Testis (tissue), 5 donors: Measurements from ENCODE around the gene PCCB. TPM values are rescaled to one million over a fixed set of nuclear protein-coding genes. Genes with fewer than 3 reads are reported as not detected.
"Not testable (repeated sequence)": the region's sequence is repeated elsewhere in the genome, so short reads cannot be mapped to it uniquely, and the experiment has no call there.

Experiments
- DNase-seq: peaks from one replicate; pipeline ENCODE4 v3.0.0-alpha.2; 2019
- H3K27ac ChIP-seq, 2 donors: fragments of 200-600 bp; sonication (generic); one replicate each; pipeline ENCODE4 v1.5.1; 2019
- H3K27me3 ChIP-seq: fragments of 200-600 bp; sonication (generic); one replicate; pipeline ENCODE4 v1.5.1; 2019
- H3K36me3 ChIP-seq: fragments of 200-600 bp; sonication (generic); one replicate; pipeline ENCODE4 v1.5.1; 2017; ENCODE audit warnings: low read depth; ENCODE audit errors: missing control alignments
- H3K4me1 ChIP-seq: fragments of 200-600 bp; sonication (generic); one replicate; pipeline ENCODE4 v1.5.1; 2019
- H3K4me3 ChIP-seq, 2 donors: fragments of 200-600 bp; sonication (generic); one replicate each; pipeline ENCODE4 v1.5.1; 2017 to 2019
- H3K9me3 ChIP-seq: fragments of 200-600 bp; sonication (generic); one replicate; pipeline ENCODE4 v1.5.1; 2017
- POLR2A ChIP-seq: fragments of 450-650 bp; IDR thresholded peaks from one replicate; pipeline ENCODE4 v1.6.1; 2017; ENCODE audit warnings: antibody characterized with exemption, mild to moderate bottlenecking, moderate library complexity
- WGBS, 2 donors: methylation state at CpG; one replicate each; pipeline ENCODE4 v1.1.5; 2018; 5-methylcytosine and 5-hydroxymethylcytosine counted together
- intact Hi-C: fragments of 100-400 bp; cut with DNase I; formaldehyde crosslinking; loops from one replicate; pipeline ENCODE4 v1.15.1; 2023; ENCODE audit warnings: low total_unique reads
- long read RNA-seq, 2 donors: transcript quantifications; one replicate each; lab custom pipeline, GENCODE V29; 2026
- polyA plus RNA-seq: library from polyadenylated mRNA; stranded (reverse); fragments of 350-450 nt; fragmentation: Illumina TruSeq; extraction: RNeasy Lipid Tissue Mini Kit (QIAGEN cat#74804); gene quantifications from one replicate; pipeline ENCODE4 v1.2.3, GENCODE V29; 2014; ENCODE audit warnings: low read depth, low replicate concordance; ENCODE audit not compliant: insufficient read depth
- total RNA-seq, 2 donors: library from RNA; depleted of rRNA; stranded (reverse); fragments of >200 nt; gene quantifications; one replicate each; pipeline ENCODE4 v1.2.3, GENCODE V29; 2016
- TF ChIP-seq, protein P1 (sequence below), 3 experiments: fragments of 450-650 bp in 2 of 3; fragments of 200-600 bp in 1 of 3; sonication (generic) in 1 of 3; IDR thresholded peaks; one replicate each; pipeline ENCODE4 v1.5.1; 2016 to 2019; ENCODE audit warnings: antibody characterized with exemption in 3 of 3, mild to moderate bottlenecking in 2 of 3, moderate library complexity in 1 of 3

PCCB gene
- total RNA-seq, result 10 to 100 TPM; 81.7 to 91.8 TPM
- 96.2 TPM for polyA plus RNA-seq
- long read RNA-seq, donor 1, transcript PCCB-201 (15 exons, 1,833 nt), result major isoform, 23 of 68 reads
- long read RNA-seq, donor 1, partial matches to known transcripts, result 45 of 68 reads
- long read RNA-seq, donor 1, other reads (novel, unspliced or antisense), result 0 of 68 reads
- long read RNA-seq, donor 2, transcript PCCB-201 (15 exons, 1,833 nt), result major isoform, 11 of 11 reads
- long read RNA-seq, donor 2, partial matches to known transcripts, result 0 of 11 reads
- long read RNA-seq, donor 2, other reads (novel, unspliced or antisense), result 0 of 11 reads

DNA sequence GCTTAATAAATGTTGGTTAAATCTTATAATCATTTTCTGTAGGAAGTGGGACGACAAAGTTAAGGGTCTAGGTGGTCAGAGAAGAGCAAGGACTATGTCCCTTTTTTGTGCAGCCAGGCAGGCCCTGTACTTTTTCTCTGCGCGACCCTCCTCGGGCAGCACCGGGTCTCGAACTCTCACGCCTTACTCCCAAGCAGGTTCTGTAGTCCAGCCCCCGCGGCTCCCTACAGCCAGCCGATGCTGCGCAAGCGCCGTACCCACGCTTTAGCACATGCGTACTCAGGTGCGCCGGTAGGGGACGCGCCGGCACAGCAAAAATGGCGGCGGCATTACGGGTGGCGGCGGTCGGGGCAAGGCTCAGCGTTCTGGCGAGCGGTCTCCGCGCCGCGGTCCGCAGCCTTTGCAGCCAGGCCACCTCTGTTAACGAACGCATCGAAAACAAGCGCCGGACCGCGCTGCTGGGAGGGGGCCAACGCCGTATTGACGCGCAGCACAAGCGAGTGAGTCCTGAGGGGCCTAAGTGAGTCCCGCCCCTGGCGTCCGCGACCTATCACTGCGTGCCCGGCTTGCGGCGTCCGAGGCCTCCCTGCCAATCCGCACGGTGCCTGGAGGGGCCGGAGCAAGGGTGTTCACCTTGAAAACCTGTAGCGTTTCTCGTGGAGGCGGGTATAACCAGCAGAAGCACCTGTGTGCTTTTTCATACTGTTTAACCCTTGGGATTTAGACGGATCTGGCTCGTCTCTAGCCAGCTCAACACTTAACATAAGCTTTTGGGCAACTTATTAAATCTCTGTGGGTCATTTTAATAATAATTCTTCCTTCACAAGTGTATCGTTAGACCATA is at the start of gene PCCB:
PCCB (plus strand) TSS at position 282 of the 844 bp plus-strand sequence; CDS start at position 318, 36 bp downstream.
- peak; percentile 95 for DNase-seq
- intact Hi-C loops, result loop anchor here (5.0 kb wide), 1 partner anchor 53 kb away; the partner anchor contains the start of gene MSL2
- 1 to 3% methylated on average over 19 to 62 of the region's 64 CpGs for WGBS, 2 donors

DNA sequence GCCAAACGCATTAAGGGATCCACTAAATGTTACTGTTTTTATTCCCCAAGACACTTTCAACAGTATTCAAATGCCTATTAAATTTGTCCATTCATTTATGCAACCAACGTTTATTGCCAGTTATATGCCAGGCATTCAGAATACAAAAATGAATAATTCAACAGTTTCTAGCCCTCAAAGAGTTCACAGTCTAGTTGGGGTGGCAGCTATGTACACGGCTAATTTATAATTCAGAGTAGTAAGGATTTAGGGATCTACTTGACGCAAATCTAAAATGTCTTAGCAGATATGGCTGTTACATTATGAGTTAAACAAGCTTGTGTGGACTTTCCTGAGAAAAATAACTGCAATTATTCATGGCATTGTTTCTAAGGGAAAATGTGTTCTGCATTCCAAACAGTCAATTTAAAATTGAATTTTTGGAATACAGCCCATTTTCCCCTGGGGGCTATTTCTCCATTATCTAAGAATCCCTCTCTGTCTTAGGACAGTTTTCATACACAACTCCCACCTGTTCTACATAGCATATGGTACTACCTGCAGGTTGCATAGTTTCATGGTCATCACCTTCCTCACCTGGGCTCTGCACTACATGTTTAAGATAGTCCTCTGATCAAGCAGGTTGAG is 42.5 kb upstream of the PCCB start:
- WGBS, 2 donors, result 72 to 84% methylated on average over 4 of the region's 4 CpGs
- Histone ChIP-seq H3K4me3 (no peak overlapping the region), H3K27ac (no peak overlapping the region), H3K27me3 (no peaks in the 10 kb centered on the region), H3K36me3 (no peaks in the 10 kb centered on the region), H3K4me1 (no peaks in the 10 kb centered on the region), H3K9me3 (no peaks in the 10 kb centered on the region)
- no peak for DNase-seq
- TF ChIP-seq, protein P1, sequence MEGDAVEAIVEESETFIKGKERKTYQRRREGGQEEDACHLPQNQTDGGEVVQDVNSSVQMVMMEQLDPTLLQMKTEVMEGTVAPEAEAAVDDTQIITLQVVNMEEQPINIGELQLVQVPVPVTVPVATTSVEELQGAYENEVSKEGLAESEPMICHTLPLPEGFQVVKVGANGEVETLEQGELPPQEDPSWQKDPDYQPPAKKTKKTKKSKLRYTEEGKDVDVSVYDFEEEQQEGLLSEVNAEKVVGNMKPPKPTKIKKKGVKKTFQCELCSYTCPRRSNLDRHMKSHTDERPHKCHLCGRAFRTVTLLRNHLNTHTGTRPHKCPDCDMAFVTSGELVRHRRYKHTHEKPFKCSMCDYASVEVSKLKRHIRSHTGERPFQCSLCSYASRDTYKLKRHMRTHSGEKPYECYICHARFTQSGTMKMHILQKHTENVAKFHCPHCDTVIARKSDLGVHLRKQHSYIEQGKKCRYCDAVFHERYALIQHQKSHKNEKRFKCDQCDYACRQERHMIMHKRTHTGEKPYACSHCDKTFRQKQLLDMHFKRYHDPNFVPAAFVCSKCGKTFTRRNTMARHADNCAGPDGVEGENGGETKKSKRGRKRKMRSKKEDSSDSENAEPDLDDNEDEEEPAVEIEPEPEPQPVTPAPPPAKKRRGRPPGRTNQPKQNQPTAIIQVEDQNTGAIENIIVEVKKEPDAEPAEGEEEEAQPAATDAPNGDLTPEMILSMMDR (IDR thresholded peaks at IDR 0.05), result no peak
- TF ChIP-seq POLR2A, result no peak
- intact Hi-C loops, result no loop called here

More for the DNA sequence above, at the start of gene PCCB:
- no peaks in the 10 kb centered on the region for H3K27me3 ChIP-seq
- peak within 1 kb of the TSS; percentile 91 to 95 for H3K27ac ChIP-seq
- TF ChIP-seq, protein P1 (IDR thresholded peaks at IDR 0.05), result peak; percentile 11 to 92 (median 89)
- TF ChIP-seq POLR2A, result no peak
- H3K36me3 ChIP-seq, result no peaks in the 10 kb centered on the region
- H3K4me1 ChIP-seq, result peaks cover 17% of the 10 kb centered on the region
- no peaks in the 10 kb centered on the region for H3K9me3 ChIP-seq
- H3K4me3 ChIP-seq, result peak within 1 kb of the TSS; percentile 69 to 73

DNA sequence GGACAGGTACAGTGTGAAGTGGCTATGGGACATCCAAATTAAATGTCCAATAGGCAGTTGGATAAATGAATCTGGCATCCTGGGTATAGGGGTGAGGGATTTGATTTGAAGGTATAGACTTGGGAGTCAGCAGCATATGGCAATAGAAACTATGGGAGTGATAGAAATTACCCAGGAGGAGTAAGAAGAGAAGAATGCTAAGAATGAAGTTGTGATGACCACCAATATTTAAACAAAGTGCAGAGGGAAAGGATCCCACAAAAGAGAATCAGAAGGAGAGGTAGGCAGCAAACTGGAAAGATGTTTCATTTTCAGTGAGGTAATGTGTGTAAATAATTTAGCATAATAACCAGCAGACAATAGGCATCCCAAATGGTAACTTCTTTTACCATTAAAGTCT is 40.2 kb upstream of the PCCB start:
- Histone ChIP-seq H3K4me3 (no peak overlapping the region), H3K27ac (no peak overlapping the region), H3K9me3 (no peaks in the 10 kb centered on the region), H3K36me3 (no peaks in the 10 kb centered on the region), H3K4me1 (no peaks in the 10 kb centered on the region), H3K27me3 (no peaks in the 10 kb centered on the region)
- DNase-seq, result no peak
- intact Hi-C loops, result no loop called here
- TF ChIP-seq, protein P1 (IDR thresholded peaks at IDR 0.05), result no peak
- no peak for TF ChIP-seq POLR2A

DNA sequence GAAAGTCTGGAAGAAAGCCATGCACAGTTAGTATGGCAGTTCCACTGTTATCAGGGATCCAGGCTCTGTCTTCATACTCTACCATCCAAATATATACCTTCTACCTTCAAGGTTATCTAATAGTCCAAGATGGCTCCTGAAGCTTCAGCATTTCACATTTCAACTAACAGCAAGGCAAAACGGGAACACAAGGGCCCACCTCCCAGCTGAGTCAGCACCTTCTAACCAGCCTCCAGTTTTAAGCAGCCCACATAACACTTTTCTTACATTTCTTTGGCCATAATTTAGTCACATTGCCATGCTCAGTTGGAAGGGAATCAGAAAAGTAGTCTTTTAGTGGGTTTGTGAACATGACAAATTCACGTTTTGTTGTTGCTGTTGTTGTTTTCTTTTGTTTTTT is 38.6 kb upstream of the PCCB start:
- Histone ChIP-seq H3K27me3 (no peaks in the 10 kb centered on the region), H3K4me1 (no peaks in the 10 kb centered on the region), H3K27ac (no peak overlapping the region), H3K4me3 (no peak overlapping the region), H3K9me3 (no peaks in the 10 kb centered on the region), H3K36me3 (no peaks in the 10 kb centered on the region)
- TF ChIP-seq, protein P1 (IDR thresholded peaks at IDR 0.05), result no peak
- no peak for TF ChIP-seq POLR2A
- intact Hi-C loops, result no loop called here
- no peak for DNase-seq
- WGBS, 2 donors, result 83 to 84% methylated on average over 2 of the region's 2 CpGs

DNA sequence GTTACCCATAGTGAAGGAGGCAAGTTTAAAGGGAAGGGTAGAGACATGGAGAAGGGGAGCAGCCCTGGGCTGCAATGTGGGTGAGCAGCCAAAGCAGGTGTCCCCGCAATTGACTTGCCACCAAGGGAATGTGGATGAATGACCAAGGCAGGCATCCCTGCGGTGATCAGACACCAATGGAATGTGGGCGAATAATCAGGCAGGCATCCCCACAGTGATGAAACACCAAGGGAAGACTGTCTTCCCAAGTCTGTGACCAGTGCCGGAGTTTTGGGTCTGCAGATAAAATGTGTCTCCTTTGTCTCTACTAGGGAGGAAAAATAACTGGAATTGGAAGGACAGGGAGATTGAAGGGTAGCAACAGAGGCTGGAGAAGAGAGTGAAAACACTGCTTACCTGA is 27.4 kb upstream of the PCCB start:
- H3K27me3 ChIP-seq, H3K4me1 ChIP-seq, DNase-seq, H3K4me3 ChIP-seq, intact Hi-C loops, H3K36me3 ChIP-seq, H3K27ac ChIP-seq, H3K9me3 ChIP-seq: not testable (repeated sequence)
- 92 to 93% methylated on average over 3 to 4 of the region's 4 CpGs for WGBS, 2 donors
